Stimulated activated CD4-positive, alpha-beta T cell treated with anti-CD3 and anti-CD28 coated beads, Interleukin-15, amount 100 ng/mL, for 1 hour (primary cell): ENCODE results near the gene DNMT3B.
"Not testable (repeated sequence)": the region's sequence is repeated elsewhere in the genome, so short reads cannot be mapped to it uniquely, and the experiment has no call there.

Source experiments
- DNase-seq, 2 donors: peaks; one replicate each; pipeline ENCODE4 v3.0.0-alpha.2; 2020; ENCODE audit warnings: low read depth in 1 of 2, low spot score in 1 of 2

The DNMT3B gene

DNA sequence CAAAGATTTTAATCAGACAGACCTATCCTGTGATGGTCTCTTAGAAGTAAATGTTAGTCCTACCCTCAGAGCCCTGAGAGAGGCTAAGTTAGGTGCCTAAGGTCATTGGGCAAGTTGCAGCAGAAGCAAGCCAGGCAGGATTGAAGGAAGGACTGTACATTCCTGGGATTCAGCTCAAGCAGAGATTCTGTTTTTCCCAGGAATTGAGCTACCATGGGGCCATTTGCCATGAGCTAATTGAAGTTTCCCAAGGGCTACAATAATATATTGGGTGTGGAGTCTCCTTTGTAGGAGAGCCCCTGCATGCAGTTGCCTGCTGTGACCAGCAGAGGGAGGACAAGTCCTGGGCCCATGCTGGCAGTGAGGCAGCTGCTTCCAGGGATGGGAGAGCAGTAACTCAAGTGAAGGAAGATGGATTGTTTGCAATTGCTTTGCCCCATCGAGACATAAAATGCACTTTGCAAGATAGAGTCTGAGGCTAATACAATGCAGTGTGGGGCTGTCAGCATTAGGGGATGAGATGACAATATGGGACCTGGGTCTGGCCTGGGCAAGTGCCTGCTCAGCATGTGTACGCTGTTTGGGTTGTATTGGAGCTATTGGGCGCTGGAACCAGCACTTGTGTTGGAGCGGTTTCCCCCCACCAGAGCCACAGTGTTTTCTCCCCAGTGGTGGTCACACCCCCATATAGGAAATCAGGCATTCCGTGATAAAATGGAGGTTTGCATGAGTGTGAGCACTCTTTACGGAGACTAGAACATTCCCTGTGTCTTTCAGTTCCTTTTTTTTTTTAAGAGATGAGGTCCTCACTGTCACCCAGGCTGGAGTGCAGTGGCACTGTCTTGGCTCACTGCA is 27.9 kb downstream of the DNMT3B start:
- peak; percentile 50 to 53 for DNase-seq

DNA sequence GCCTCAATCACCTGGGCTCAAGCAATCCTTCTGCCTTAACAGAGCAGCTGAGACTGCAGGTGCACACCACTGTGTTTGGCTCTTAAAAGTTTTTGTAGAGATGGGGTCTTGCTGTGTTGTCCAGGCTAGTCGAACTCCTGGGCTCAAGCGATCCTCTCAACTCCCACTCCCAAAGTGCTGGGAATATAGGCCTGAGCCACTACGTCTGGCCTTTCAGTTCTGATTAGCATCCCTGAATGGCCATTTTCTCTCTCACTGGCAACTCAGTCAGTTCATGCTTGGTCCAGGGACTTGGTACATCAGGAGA is 28.5 kb downstream of the DNMT3B start:
- no peak for DNase-seq

DNA sequence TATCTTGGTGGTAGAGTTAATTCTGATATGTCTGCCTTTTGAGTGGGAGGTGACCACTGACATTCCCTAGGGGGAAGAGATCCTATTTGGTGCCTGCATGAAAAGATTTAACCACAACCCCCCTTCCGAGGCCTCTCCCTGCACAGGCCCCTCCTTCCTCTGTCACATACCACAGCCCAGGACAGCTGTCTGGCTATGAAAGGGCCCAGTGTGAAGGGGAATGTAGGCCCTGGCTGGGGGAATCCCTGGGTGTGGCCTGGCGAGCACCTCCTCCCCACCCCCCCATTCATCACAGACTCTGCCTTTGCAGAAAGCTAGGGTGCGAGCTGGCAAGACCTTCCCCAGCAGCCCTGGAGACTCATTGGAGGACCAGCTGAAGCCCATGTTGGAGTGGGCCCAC is 30.1 kb downstream of the DNMT3B start:
- peak in 1 of 2 donors; percentile 12 for DNase-seq

GRCh38 chr20:32792731-32793458 is 30.7 kb downstream of the DNMT3B start:
- no peak for DNase-seq

GRCh38 chr20:32796383-32796948 is 34.3 kb downstream of the DNMT3B start:
- no peak for DNase-seq

DNA sequence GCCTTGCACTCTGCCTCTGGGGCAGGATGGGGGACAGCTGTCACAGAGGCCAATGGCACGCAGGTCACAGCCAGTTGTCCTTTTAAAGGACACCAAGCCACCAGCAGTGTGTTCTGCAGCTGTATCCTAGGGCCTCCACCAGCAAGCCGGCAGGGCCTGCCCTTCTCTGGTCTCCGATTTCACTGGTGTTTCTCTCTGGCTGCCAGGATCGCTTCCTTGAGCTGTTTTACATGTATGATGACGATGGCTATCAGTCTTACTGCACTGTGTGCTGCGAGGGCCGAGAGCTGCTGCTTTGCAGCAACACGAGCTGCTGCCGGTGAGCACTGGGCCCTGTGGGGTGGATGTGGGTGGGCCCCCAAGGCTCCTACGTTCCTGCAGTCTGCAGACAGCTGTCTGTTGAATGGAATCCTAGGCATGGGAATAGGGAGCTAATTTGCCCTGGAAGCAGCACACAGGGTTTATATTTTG is 34.8 kb downstream of the DNMT3B start:
- DNase-seq, result no peak

DNA sequence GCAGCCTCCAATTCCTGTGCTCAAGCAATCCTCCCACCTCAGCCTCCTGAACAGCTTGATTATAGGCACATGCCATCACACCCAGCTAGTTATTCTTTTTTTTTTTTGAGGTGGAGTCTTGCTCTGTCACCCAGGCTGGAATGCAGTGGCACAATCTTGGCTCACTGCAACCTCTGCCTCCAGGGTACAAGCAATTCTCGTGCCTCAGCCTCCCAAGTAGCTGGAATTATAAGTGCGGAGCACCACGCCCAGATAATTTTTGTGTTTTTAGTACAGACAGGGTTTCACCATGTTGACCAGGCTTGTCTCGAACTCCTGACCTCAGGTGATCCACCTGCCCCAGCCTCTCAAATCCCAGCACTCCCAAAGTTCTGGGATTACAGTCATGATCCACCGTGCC is 35.4 kb downstream of the DNMT3B start:
- DNase-seq, result not testable (repeated sequence)

DNA sequence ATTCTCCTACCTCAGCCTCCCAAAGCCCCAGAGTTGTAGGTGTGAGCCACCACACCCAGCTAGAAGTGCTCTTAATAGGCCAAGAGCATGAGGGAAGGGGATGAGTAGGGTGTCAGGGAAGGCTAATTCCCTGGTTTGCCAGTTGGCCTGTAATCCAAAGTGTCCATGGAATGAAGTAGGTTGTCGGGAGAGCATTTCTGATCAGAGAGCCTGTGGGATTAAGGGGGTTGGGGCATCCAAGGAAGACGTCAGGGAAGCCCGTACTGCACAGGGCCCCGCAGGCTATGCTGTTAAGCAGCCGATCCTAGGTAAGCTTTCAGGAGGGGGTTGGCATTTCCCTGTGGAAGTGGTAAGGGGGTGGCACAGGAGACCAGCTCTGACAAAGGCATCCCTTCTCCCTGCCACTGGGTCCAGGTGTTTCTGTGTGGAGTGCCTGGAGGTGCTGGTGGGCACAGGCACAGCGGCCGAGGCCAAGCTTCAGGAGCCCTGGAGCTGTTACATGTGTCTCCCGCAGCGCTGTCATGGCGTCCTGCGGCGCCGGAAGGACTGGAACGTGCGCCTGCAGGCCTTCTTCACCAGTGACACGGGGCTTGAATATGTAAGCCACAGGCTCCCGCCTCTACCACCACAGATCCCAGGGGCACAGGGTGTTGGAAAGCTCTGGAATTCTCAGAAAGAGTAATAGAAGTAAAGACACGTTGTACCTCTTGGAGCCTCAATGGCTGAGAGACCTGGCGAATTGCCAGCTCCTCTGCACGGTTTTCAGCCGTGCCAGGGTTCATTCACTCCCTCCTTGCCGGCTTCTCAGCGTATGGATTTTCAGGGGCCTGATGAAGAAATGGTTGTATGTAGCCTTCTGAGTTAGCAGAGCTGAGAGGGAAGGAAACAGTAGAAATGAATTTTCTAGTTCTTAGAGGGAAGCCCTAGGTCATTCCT is 36.1 kb downstream of the DNMT3B start:
- DNase-seq, result no peak

DNA sequence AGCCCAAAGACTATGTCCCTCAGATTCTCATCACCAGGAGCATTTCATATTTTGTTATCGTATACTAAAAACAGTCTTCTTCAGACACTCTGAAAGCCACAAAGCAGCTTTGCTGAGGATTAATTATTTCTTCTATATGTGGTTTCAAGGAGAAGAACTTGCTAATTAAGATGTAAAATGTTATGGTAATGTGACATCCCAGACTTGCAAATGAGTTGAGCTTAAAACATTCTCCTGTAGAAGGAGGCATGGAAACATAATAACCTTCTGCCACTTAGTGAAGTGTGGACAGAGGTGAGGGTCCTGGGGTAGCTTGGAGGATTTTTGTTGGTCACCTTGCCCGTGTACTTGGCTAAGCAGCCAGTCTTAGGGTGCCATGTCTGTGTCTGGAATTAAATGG is 40.9 kb downstream of the DNMT3B start:
- DNase-seq, result no peak

DNA sequence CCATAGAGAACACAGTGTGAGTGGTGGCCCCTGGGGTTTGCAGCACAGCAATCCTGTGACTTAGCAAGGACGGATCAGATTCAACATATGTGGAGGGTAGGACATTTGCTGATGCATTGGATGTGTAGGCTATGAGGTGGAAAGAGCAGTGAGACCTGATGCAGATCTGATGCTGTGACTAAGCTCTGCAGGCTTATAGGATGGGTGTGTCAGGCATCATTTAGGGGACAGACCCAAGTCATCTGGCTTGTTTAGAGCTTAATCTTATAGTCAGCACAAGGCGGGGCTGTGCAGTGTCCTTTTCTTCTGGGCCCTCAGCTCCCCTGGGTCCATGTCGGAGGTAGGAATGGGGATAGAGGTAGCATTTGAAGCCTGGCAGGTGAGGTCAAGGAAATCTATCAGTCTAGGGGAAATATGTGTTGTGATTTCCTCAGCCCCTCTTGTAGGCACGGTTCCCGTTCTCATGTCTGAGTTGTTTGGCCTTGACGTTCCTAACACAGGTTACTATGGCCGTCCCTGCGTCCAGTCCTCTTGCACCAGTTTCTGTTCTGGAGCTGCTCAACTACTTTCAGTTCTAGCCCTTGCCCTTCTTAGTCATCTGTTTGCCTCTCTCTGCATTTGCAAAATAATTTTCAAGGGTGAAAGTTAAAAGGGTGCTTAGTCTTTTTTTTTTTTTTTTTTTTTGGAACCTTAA is 42.0 kb downstream of the DNMT3B start:
- DNase-seq, result no peak

DNA sequence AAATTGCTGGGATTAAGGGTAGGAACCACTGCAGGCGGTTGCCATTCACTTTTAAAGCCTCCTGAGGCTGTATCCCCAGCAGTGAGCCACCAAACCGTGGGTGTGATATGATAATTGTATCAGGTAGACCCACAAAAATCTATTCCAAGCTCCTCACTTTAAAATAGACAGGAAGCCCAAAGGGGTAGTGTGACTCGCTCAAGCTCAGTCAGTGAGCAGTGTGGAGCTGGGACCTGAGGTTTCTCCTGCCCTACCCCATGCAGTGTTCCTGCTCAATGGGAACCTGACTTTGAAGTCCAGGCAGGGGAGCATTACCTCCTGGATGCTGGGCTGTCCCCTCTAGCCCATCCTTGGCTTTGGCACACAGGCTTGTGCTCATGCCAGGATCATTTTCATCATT is 42.6 kb downstream of the DNMT3B start:
- DNase-seq, result no peak

DNA sequence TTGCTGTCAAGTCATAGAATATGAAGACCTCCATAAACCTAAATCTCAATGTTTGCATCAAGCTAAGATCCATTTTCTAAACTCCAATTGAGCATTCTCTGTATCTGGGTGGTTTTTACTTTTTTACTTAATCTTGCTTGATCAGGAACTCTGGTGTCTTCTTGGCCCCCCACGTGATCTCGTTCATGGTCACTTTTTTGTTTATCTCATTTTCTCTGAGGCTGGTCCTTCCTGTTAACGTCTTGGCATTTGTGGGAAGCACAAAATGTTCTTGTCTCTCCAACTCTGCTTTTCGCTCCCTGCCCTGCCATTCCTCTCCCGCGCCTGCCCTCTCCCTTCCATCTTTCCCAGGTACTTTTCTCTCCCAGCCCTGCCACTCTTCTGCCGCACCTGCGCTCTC is 43.5 kb downstream of the DNMT3B start:
- DNase-seq, result no peak

GRCh38 chr20:32806356-32806755 is 44.2 kb downstream of the DNMT3B start:
- no peak for DNase-seq

GRCh38 chr20:32807706-32808105 is 45.5 kb downstream of the DNMT3B start:
- DNase-seq, result no peak

- no peak for DNase-seq
These were observed 46.3 kb downstream of the DNMT3B start for GRCh38 chr20:32808438-32808837.

GRCh38 chr20:32809907-32810306 is 47.7 kb downstream of the DNMT3B start:
- DNase-seq, result no peak

- DNase-seq, result no peak
These were observed 48.8 kb downstream of the DNMT3B start for GRCh38 chr20:32810941-32811340.

GRCh38 chr20:32811886-32812285 is 49.7 kb downstream of the DNMT3B start:
- no peak for DNase-seq

- DNase-seq, result peak; percentile 84 to 85
These were observed 58.0 kb downstream of the DNMT3B start for GRCh38 chr20:32819992-32820697.
